ENCODE measurements around the gene EMCN.

The EMCN gene

GRCh38 chr4:100495074-100495473 lies 22.7 kb downstream of the EMCN start:
- H3K27me3 ChIP-seq (ENCODE audit: control insufficient read depth in 2 of 2, insufficient read depth in 2 of 2, low read length in 2 of 2) = no peaks in the 10 kb centered on the region
- H3K9me3 ChIP-seq (ENCODE audit: control insufficient read depth in 2 of 2, low read length in 2 of 2) = peaks cover 0 to 2% of the 10 kb centered on the region in 2 donors
- no peak overlapping the region for H3K27ac ChIP-seq (ENCODE audit: low read depth in 2 of 2, low read length in 2 of 2)
- H3K9ac ChIP-seq (ENCODE audit: low read depth in 1 of 2, low read length in 2 of 2) = no peak overlapping the region
- no peak overlapping the region for H3K4me3 ChIP-seq (ENCODE audit: low read length in 2 of 2)
- no peaks in the 10 kb centered on the region for H3K4me1 ChIP-seq (ENCODE audit: control insufficient read depth in 2 of 2, insufficient read depth in 2 of 2, low read length in 2 of 2)
- no peaks in the 10 kb centered on the region for H3K36me3 ChIP-seq (ENCODE audit: control insufficient read depth in 2 of 2, insufficient read depth in 2 of 2, low read length in 2 of 2)

GRCh38 chr4:100494166-100494565 lies 23.7 kb downstream of the EMCN start:
- Histone ChIP-seq H3K9me3 (ENCODE audit: control insufficient read depth in 2 of 2, low read length in 2 of 2) (peaks cover 0 to 2% of the 10 kb centered on the region in 2 donors), H3K27ac (ENCODE audit: low read depth in 2 of 2, low read length in 2 of 2) (no peak overlapping the region), H3K4me1 (ENCODE audit: control insufficient read depth in 2 of 2, insufficient read depth in 2 of 2, low read length in 2 of 2) (no peaks in the 10 kb centered on the region), H3K4me3 (ENCODE audit: low read length in 2 of 2) (no peak overlapping the region), H3K36me3 (ENCODE audit: control insufficient read depth in 2 of 2, insufficient read depth in 2 of 2, low read length in 2 of 2) (no peaks in the 10 kb centered on the region), H3K27me3 (ENCODE audit: control insufficient read depth in 2 of 2, insufficient read depth in 2 of 2, low read length in 2 of 2) (no peaks in the 10 kb centered on the region), H3K9ac (ENCODE audit: low read depth in 1 of 2, low read length in 2 of 2) (no peak overlapping the region)

GRCh38 chr4:100493756-100494155 lies 24.1 kb downstream of the EMCN start:
- H3K4me3 ChIP-seq (ENCODE audit: low read length in 2 of 2) = no peak overlapping the region
- no peaks in the 10 kb centered on the region for H3K4me1 ChIP-seq (ENCODE audit: control insufficient read depth in 2 of 2, insufficient read depth in 2 of 2, low read length in 2 of 2)
- peaks cover 0 to 2% of the 10 kb centered on the region in 2 donors for H3K9me3 ChIP-seq (ENCODE audit: control insufficient read depth in 2 of 2, low read length in 2 of 2)
- no peak overlapping the region for H3K9ac ChIP-seq (ENCODE audit: low read depth in 1 of 2, low read length in 2 of 2)
- no peak overlapping the region for H3K27ac ChIP-seq (ENCODE audit: low read depth in 2 of 2, low read length in 2 of 2)
- H3K27me3 ChIP-seq (ENCODE audit: control insufficient read depth in 2 of 2, insufficient read depth in 2 of 2, low read length in 2 of 2) = no peaks in the 10 kb centered on the region
- H3K36me3 ChIP-seq (ENCODE audit: control insufficient read depth in 2 of 2, insufficient read depth in 2 of 2, low read length in 2 of 2) = no peaks in the 10 kb centered on the region

GRCh38 chr4:100492129-100492528 lies 25.7 kb downstream of the EMCN start:
- no peak overlapping the region for H3K9ac ChIP-seq (ENCODE audit: low read depth in 1 of 2, low read length in 2 of 2)
- H3K9me3 ChIP-seq (ENCODE audit: control insufficient read depth in 2 of 2, low read length in 2 of 2) = peaks cover 0 to 2% of the 10 kb centered on the region in 2 donors
- H3K4me1 ChIP-seq (ENCODE audit: control insufficient read depth in 2 of 2, insufficient read depth in 2 of 2, low read length in 2 of 2) = no peaks in the 10 kb centered on the region
- no peak overlapping the region for H3K27ac ChIP-seq (ENCODE audit: low read depth in 2 of 2, low read length in 2 of 2)
- H3K36me3 ChIP-seq (ENCODE audit: control insufficient read depth in 2 of 2, insufficient read depth in 2 of 2, low read length in 2 of 2) = no peaks in the 10 kb centered on the region
- H3K4me3 ChIP-seq (ENCODE audit: low read length in 2 of 2) = no peak overlapping the region
- no peaks in the 10 kb centered on the region for H3K27me3 ChIP-seq (ENCODE audit: control insufficient read depth in 2 of 2, insufficient read depth in 2 of 2, low read length in 2 of 2)

- no peak overlapping the region for H3K27ac ChIP-seq (ENCODE audit: low read depth in 2 of 2, low read length in 2 of 2)
- H3K9ac ChIP-seq (ENCODE audit: low read depth in 1 of 2, low read length in 2 of 2) = no peak overlapping the region
- peaks cover 0 to 2% of the 10 kb centered on the region in 2 donors for H3K9me3 ChIP-seq (ENCODE audit: control insufficient read depth in 2 of 2, low read length in 2 of 2)
- no peaks in the 10 kb centered on the region for H3K27me3 ChIP-seq (ENCODE audit: control insufficient read depth in 2 of 2, insufficient read depth in 2 of 2, low read length in 2 of 2)
- H3K4me1 ChIP-seq (ENCODE audit: control insufficient read depth in 2 of 2, insufficient read depth in 2 of 2, low read length in 2 of 2) = no peaks in the 10 kb centered on the region
- no peaks in the 10 kb centered on the region for H3K36me3 ChIP-seq (ENCODE audit: control insufficient read depth in 2 of 2, insufficient read depth in 2 of 2, low read length in 2 of 2)
- H3K4me3 ChIP-seq (ENCODE audit: low read length in 2 of 2) = no peak overlapping the region
Observed at GRCh38 chr4:100489305-100489704, 28.5 kb downstream of the EMCN start.

- Histone ChIP-seq H3K27ac (ENCODE audit: low read depth in 2 of 2, low read length in 2 of 2) (no peak overlapping the region), H3K9ac (ENCODE audit: low read depth in 1 of 2, low read length in 2 of 2) (no peak overlapping the region), H3K27me3 (ENCODE audit: control insufficient read depth in 2 of 2, insufficient read depth in 2 of 2, low read length in 2 of 2) (no peaks in the 10 kb centered on the region), H3K9me3 (ENCODE audit: control insufficient read depth in 2 of 2, low read length in 2 of 2) (no peaks in the 10 kb centered on the region), H3K4me3 (ENCODE audit: low read length in 2 of 2) (no peak overlapping the region), H3K36me3 (ENCODE audit: control insufficient read depth in 2 of 2, insufficient read depth in 2 of 2, low read length in 2 of 2) (no peaks in the 10 kb centered on the region), H3K4me1 (ENCODE audit: control insufficient read depth in 2 of 2, insufficient read depth in 2 of 2, low read length in 2 of 2) (no peaks in the 10 kb centered on the region)
Observed at GRCh38 chr4:100486496-100486895, 31.3 kb downstream of the EMCN start.

GRCh38 chr4:100483796-100484195 lies 34.0 kb downstream of the EMCN start:
- H3K36me3 ChIP-seq (ENCODE audit: control insufficient read depth in 2 of 2, insufficient read depth in 2 of 2, low read length in 2 of 2) = no peaks in the 10 kb centered on the region
- no peak overlapping the region for H3K9ac ChIP-seq (ENCODE audit: low read depth in 1 of 2, low read length in 2 of 2)
- no peak overlapping the region for H3K27ac ChIP-seq (ENCODE audit: low read depth in 2 of 2, low read length in 2 of 2)
- no peak overlapping the region for H3K4me3 ChIP-seq (ENCODE audit: low read length in 2 of 2)
- H3K4me1 ChIP-seq (ENCODE audit: control insufficient read depth in 2 of 2, insufficient read depth in 2 of 2, low read length in 2 of 2) = no peaks in the 10 kb centered on the region
- H3K9me3 ChIP-seq (ENCODE audit: control insufficient read depth in 2 of 2, low read length in 2 of 2) = no peaks in the 10 kb centered on the region
- H3K27me3 ChIP-seq (ENCODE audit: control insufficient read depth in 2 of 2, insufficient read depth in 2 of 2, low read length in 2 of 2) = no peaks in the 10 kb centered on the region

- H3K9ac ChIP-seq (ENCODE audit: low read depth in 1 of 2, low read length in 2 of 2) = no peak overlapping the region
- no peaks in the 10 kb centered on the region for H3K36me3 ChIP-seq (ENCODE audit: control insufficient read depth in 2 of 2, insufficient read depth in 2 of 2, low read length in 2 of 2)
- H3K27ac ChIP-seq (ENCODE audit: low read depth in 2 of 2, low read length in 2 of 2) = no peak overlapping the region
- H3K9me3 ChIP-seq (ENCODE audit: control insufficient read depth in 2 of 2, low read length in 2 of 2) = no peaks in the 10 kb centered on the region
- no peaks in the 10 kb centered on the region for H3K27me3 ChIP-seq (ENCODE audit: control insufficient read depth in 2 of 2, insufficient read depth in 2 of 2, low read length in 2 of 2)
- no peak overlapping the region for H3K4me3 ChIP-seq (ENCODE audit: low read length in 2 of 2)
- no peaks in the 10 kb centered on the region for H3K4me1 ChIP-seq (ENCODE audit: control insufficient read depth in 2 of 2, insufficient read depth in 2 of 2, low read length in 2 of 2)
Observed at GRCh38 chr4:100479971-100480370, 37.9 kb downstream of the EMCN start.

GRCh38 chr4:100469555-100469954 lies 48.3 kb downstream of the EMCN start:
- no peak overlapping the region for H3K27ac ChIP-seq (ENCODE audit: low read depth in 2 of 2, low read length in 2 of 2)
- no peaks in the 10 kb centered on the region for H3K36me3 ChIP-seq (ENCODE audit: control insufficient read depth in 2 of 2, insufficient read depth in 2 of 2, low read length in 2 of 2)
- H3K4me3 ChIP-seq (ENCODE audit: low read length in 2 of 2) = no peak overlapping the region
- H3K27me3 ChIP-seq (ENCODE audit: control insufficient read depth in 2 of 2, insufficient read depth in 2 of 2, low read length in 2 of 2) = no peaks in the 10 kb centered on the region
- no peaks in the 10 kb centered on the region for H3K9me3 ChIP-seq (ENCODE audit: control insufficient read depth in 2 of 2, low read length in 2 of 2)
- H3K9ac ChIP-seq (ENCODE audit: low read depth in 1 of 2, low read length in 2 of 2) = no peak overlapping the region
- H3K4me1 ChIP-seq (ENCODE audit: control insufficient read depth in 2 of 2, insufficient read depth in 2 of 2, low read length in 2 of 2) = no peaks in the 10 kb centered on the region

- H3K9me3 ChIP-seq (ENCODE audit: control insufficient read depth in 2 of 2, low read length in 2 of 2) = no peaks in the 10 kb centered on the region
- H3K4me3 ChIP-seq (ENCODE audit: low read length in 2 of 2) = no peak overlapping the region
- H3K36me3 ChIP-seq (ENCODE audit: control insufficient read depth in 2 of 2, insufficient read depth in 2 of 2, low read length in 2 of 2) = no peaks in the 10 kb centered on the region
- no peaks in the 10 kb centered on the region for H3K27me3 ChIP-seq (ENCODE audit: control insufficient read depth in 2 of 2, insufficient read depth in 2 of 2, low read length in 2 of 2)
- no peaks in the 10 kb centered on the region for H3K4me1 ChIP-seq (ENCODE audit: control insufficient read depth in 2 of 2, insufficient read depth in 2 of 2, low read length in 2 of 2)
- H3K9ac ChIP-seq (ENCODE audit: low read depth in 1 of 2, low read length in 2 of 2) = no peak overlapping the region
- no peak overlapping the region for H3K27ac ChIP-seq (ENCODE audit: low read depth in 2 of 2, low read length in 2 of 2)
Observed at GRCh38 chr4:100466501-100466900, 51.3 kb downstream of the EMCN start.

All from mucosa of rectum (tissue), 2 donors.